Astrocyte of the cerebellum (primary cell): ENCODE data around the gene TAS2R9.
"Not testable (repeated sequence)": the region's sequence is repeated elsewhere in the genome, so short reads cannot be mapped to it uniquely, and the experiment has no call there.

Source experiments
- DNase-seq: peaks from one replicate; pipeline ENCODE4 v3.0.0-alpha.2; 2011; ENCODE audit warnings: low read depth
- H3K4me3 ChIP-seq: 2 replicates; pipeline ENCODE4 v1.5.1; 2011; ENCODE audit warnings: mild to moderate bottlenecking, low read depth, low read length, moderate library complexity
- in situ Hi-C: cut with HindIII; loops from 2 replicates; pipeline ENCODE4 v1.10.0; 2017; ENCODE audit warnings: low sequenced_read_pairs
- TF ChIP-seq, protein P1 (sequence below): IDR thresholded peaks from 2 replicates; pipeline ENCODE4 v1.5.1; 2012; ENCODE audit warnings: low read length, low read depth, moderate library complexity, mild to moderate bottlenecking; ENCODE audit errors: missing control alignments

Gene TAS2R9

GRCh38 chr12:10807186-10807585 is 2.8 kb downstream of the TAS2R9 start, which contains the start of gene TAS2R8:
Gene TAS2R8 (minus strand): TSS chr12:10807286. CDS start chr12:10806980, 306 bp downstream.
- TF ChIP-seq, protein P1, sequence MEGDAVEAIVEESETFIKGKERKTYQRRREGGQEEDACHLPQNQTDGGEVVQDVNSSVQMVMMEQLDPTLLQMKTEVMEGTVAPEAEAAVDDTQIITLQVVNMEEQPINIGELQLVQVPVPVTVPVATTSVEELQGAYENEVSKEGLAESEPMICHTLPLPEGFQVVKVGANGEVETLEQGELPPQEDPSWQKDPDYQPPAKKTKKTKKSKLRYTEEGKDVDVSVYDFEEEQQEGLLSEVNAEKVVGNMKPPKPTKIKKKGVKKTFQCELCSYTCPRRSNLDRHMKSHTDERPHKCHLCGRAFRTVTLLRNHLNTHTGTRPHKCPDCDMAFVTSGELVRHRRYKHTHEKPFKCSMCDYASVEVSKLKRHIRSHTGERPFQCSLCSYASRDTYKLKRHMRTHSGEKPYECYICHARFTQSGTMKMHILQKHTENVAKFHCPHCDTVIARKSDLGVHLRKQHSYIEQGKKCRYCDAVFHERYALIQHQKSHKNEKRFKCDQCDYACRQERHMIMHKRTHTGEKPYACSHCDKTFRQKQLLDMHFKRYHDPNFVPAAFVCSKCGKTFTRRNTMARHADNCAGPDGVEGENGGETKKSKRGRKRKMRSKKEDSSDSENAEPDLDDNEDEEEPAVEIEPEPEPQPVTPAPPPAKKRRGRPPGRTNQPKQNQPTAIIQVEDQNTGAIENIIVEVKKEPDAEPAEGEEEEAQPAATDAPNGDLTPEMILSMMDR, result no peak
- no peak within 1 kb of the TSS for H3K4me3 ChIP-seq
- in situ Hi-C loops, result no loop called here
- DNase-seq, result no peak

DNA sequence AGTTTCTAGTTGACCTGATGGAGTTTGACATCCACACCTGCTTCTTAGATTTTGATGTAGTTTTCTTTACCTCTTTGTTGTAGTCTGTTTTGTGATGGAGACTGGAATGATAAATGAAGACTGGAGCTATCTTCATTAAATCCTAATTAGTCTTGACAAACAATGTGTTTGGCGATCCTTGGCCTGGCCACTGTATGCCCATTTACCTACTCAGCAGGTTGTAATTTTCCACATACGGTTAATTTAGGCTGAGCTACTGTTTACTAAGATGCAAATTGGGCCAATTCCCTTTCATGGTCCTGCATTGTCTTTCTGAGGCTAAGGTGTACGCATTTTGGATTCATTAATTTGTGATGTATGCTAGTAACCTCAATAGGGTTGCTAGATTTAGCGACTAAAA is 7.4 kb downstream of the TAS2R9 start, which contains the start of gene TAS2R7:
TSS of gene TAS2R7 (minus strand) at position 41 of the 400 bp plus-strand sequence. CDS start 57 bp downstream, outside the sequence.
- in situ Hi-C loops, result no loop called here
- TF ChIP-seq, protein P1, result no peak

GRCh38 chr12:10801741-10802140 is 8.2 kb downstream of the TAS2R9 start:
- TF ChIP-seq, protein P1, result no peak
- in situ Hi-C loops, result no loop called here
- DNase-seq, result no peak
- no peak overlapping the region for H3K4me3 ChIP-seq

More for the DNA sequence above, 7.4 kb downstream of the TAS2R9 start, which contains the start of gene TAS2R7:
- H3K4me3 ChIP-seq, result no peak within 1 kb of the TSS
- DNase-seq, result no peak

DNA sequence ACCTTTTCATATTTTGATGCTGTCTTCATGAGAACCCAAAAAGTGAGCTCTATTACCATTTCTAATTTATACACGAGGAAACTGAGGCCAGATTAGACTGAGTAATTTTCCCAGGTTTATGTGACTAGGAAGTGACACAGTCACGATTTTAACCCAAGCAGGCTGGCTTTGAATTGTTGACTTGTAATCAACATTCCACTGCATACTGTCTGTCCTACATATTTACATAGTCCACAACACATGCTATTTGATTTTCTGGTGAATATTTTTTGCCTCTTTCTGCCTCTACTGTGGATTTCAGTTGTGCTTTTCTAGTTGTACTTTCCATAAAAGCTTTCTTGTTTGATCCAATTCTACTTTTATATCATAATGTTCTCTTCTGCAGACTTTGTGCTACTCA is 15.7 kb downstream of the TAS2R9 start:
- TF ChIP-seq, protein P1, result no peak
- in situ Hi-C loops, result loop anchor here (25.0 kb wide), 2 partner anchors 393 to 693 kb away; partner anchors contain the start of gene TAS2R42
- no peak for DNase-seq
- H3K4me3 ChIP-seq, result no peak overlapping the region

GRCh38 chr12:10791769-10792168 is 18.2 kb downstream of the TAS2R9 start:
- in situ Hi-C loops, result loop anchor here (25.0 kb wide), 2 partner anchors 396 to 696 kb away; partner anchors contain the start of gene TAS2R42
- DNase-seq, H3K4me3 ChIP-seq: not testable (repeated sequence)

DNA sequence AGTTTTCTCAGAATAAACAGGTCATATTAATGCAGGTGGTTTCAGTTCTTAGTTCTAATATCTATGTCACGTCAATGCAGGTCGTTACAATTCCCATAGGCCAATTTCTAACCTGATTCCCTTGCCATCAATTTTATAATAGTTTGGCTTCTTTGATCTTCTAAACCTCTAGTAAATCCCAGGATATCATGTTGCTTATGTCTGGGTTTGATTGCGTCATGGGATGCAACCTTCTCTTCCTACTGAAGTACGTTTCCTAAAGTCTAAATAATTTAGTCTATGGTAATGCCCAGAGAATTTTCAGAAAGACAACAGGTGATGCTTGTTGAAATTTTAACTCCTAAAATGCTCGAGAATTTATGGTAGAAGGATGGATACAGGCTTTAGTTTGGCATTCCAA is 26.7 kb downstream of the TAS2R9 start:
- DNase-seq, result no peak
- in situ Hi-C loops, result loop anchor here (25.0 kb wide), 2 partner anchors 404 to 704 kb away; partner anchors contain the start of gene TAS2R42
- H3K4me3 ChIP-seq, result no peak overlapping the region
- TF ChIP-seq, protein P1, result no peak

- in situ Hi-C loops, result loop anchor here (25.0 kb wide), 2 partner anchors 408 to 708 kb away; partner anchors contain the start of gene TAS2R42
These were observed 30.9 kb downstream of the TAS2R9 start for GRCh38 chr12:10779103-10779502.

More at GRCh38 chr12:10779103-10779502, 30.9 kb downstream of the TAS2R9 start:
- H3K4me3 ChIP-seq, result no peak overlapping the region
- TF ChIP-seq, protein P1, result no peak
- no peak for DNase-seq
